M059J (cell line): ENCODE data around the gene DGAT2. TPM values are rescaled to one million over a fixed set of nuclear protein-coding genes. Genes with fewer than 3 reads are reported as not detected.

Experiments
- DNase-seq: peaks from one replicate; pipeline ENCODE4 v3.0.0-alpha.2; 2012; ENCODE audit warnings: low read depth
- total RNA-seq: library from RNA; depleted of rRNA; stranded (reverse); fragments of >200 nt; shearing (Covaris generic); gene quantifications from 2 replicates; pipeline ENCODE4 v1.2.3, GENCODE V29; 2014

DGAT2 gene
- total RNA-seq, 1 experiment from 2014 or later: 10.1 TPM

DNA sequence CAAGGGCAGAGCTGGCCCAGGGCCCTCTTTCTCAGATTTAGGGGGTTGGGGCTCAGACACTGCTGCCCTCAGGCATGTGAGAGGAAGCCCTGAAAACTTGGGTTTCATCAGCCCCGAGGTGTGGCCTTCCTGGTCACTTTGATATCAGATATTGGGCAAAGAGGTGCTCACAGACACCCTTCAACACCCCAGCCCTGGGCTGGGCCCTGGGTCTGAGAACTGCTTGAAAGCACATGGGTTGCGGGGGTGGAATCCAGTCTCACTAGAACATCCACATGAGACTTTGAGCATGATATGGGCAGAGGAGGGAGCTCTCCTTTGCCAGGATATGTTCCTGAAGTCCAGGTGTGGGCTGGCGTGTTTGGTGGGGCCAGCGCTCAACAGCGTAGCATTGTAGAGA is 10.4 kb downstream of the DGAT2 start:
- DNase-seq: no peak

DNA sequence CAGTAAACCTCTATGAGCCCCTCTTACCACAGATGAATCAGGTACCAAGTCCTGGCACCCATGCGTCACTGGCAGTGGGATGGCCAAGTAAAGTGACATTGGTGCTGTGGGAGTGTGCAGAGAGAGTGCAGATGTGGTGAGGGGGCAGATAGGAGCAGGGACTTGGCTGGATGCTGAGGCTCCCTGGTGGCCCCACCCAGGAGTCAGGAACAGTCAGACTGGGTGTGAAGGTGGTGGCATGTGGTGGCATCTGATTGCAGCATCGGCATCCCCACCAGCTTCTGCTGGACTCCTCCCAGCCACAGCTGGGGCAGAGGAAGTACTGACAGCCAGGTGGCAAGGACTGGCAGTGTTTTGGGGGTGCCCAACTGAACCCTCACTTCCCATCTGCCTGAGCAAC is 11.4 kb downstream of the DGAT2 start:
- no peak for DNase-seq

DNA sequence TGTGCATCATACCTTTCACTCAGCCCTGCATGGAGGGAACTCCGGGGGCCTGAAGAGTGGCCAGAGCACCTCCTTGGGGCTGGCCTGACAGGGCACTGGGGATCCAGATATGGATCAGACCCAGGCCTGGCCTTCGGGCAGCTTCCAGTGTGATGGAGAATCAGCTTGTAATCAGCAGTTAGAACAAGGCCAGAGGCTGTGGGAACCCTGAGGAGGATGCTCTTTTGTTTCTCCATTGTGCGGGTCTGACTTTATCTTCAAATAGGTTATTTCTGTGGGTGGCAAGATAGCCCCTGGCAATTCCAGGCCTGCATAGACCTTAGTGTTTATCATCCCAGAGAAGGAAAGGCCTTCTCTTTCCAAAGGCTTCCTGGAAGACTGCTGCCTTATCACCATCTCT is 12.3 kb downstream of the DGAT2 start:
- DNase-seq: no peak

DNA sequence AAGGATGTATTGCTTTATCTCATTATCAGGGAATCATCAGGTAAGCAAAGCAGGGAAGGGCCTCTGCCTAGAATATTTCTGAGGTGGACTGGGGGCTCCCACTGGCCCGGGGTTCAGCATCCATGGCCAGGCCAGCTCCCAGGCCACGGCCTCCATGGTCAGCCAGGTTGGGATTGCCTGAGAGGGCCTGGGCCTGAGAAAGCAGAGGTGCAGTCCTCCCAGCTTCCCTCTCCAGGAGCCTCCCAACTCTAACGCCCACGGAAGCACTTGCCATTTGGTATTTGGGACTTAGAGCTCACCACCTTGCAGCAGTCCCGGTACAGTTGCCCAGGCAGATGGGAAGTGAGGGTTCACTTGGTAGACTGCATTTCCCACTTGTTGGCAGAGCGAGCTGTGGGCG is 12.7 kb downstream of the DGAT2 start:
- DNase-seq: no peak

DNA sequence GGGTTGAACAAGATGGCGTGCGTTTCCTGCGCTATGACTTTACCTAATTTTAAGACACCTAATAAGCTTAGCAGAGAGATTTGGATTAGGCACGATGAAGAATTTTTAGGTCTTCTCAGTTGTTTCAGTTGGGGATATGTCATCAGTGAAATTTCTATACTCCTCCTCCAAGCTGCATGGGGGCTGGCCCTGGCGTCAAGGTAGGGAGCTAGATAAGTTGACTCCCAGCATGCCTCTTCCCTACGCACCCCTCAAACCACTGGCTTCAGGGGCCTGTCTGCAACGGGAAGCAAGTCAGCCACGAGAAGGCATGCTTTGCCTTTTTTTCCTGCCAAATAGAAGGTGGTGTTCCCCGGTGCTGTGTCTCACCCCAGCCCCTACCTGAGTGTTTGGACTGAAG is 13.3 kb downstream of the DGAT2 start:
- no peak for DNase-seq

DNA sequence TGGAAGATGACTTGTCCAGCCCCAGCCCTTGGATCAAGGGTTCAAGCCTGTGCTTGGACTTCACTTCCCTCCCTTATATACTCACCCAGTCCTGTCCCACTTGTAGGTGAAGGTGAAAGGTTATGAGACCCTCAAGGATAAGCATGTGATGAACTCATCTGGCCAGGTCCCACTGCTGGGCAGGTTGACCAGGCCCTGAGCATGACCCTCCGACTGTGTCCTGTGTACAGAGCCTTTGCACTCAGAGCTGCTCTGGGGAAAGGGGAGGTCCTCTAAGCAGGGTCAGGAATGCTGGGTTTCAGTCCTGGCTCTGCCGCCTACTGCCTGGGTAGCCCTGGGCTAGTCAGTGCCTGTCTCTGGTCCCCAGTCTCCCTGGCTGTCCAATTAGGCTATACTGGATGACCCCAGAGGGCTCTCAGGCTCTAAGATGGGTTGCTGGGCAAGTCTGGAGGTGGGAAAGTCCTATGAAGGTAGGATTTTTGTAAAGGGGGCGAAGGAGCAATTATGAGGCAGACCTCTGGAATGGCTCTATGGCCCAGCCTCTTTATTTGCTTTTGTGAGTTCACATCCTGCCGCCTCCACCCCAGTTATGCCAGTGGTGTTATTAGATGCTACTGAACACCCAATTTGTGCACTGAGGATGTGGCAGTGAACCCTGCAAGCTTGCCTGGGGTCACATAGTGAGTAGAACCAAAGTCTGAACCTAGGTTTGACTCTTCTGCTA is 14.1 kb downstream of the DGAT2 start:
- no peak for DNase-seq

DNA sequence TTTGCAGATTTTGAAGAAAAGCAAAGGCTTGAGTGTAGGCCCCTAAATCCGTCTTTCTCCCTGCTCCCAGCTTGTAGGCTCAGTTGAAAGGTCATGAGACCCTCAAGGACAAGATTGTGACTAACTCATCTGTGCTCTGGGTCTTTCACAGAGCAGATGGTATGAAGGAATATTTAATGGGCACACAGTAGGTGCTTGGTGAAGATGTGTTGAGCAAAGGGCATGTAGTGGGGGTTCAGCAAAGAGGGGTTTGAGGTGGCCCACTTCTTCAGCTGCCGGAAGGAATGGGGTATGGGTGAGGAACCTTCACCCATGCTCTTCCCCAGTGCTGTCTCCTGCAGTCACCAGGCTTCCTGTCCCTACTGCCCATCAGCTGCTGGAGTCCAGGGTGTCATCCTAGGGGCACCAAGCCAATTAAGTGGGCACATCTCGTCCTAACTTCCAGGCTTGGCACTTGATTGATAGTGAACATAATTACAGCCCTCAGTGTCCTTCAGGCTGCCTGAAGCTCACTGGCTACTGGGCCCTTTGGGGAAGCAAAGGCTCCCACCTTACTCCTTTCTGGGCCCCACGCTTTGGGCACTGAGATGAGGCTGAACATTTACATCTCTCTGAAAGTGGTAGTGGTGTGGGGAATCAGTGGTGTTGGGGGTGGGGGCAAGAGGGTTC is 15.0 kb downstream of the DGAT2 start:
- no peak for DNase-seq

DNA sequence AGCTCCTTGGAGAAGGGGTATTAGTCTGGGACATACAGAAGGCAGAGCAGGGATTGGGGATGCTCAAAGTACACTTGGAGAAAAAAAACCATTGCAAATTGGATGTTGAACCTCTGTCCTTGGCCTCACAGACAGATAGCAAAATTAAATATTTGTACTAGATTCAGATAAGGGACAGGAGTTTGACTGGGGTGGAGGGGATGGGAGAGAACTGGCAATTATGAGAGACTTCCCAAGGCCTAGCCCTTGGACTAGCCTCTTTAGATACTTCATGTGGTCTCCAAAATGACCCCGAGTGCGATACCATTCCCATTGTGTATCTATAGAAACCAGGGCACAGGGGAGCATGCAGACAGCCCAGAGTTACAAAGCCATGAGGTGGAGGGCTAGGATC is 15.5 kb downstream of the DGAT2 start:
- no peak for DNase-seq

DNA sequence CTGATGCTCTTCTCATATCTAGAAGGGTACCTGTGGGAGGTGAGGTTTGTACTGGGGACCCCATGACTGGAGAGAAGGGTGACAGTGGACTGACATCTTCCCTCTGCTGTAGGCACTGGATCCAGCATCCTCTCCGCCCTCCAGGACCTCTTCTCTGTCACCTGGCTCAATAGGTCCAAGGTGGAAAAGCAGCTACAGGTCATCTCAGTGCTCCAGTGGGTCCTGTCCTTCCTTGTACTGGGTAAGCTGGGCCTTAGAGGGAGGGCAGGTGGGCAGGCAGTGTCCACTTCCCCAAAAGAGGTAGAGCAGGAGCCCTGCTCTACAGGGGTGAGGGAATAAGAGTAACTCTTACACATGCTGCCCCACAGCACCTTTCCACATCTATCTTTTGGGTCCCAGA is 15.9 kb downstream of the DGAT2 start:
- DNase-seq: no peak

DNA sequence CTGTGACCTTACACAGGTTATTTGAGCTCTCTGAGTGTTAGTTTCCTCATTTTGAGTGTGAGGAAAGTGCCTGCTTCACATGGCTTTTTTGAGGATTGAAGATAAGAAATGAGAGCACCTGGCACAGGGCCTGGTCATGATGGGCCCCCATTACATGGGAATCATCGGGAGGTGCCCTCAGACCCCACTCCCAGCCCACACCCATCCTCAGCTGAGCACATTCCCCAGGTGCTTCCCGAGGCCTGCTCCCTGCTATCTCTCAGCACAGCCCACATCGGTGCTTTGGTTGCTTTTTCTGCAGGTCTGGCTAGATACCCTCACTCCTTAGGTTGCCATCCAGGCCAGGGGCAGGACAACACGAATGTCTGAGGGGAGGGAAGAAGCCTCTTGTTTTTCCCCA is 16.6 kb downstream of the DGAT2 start:
- no peak for DNase-seq

DNA sequence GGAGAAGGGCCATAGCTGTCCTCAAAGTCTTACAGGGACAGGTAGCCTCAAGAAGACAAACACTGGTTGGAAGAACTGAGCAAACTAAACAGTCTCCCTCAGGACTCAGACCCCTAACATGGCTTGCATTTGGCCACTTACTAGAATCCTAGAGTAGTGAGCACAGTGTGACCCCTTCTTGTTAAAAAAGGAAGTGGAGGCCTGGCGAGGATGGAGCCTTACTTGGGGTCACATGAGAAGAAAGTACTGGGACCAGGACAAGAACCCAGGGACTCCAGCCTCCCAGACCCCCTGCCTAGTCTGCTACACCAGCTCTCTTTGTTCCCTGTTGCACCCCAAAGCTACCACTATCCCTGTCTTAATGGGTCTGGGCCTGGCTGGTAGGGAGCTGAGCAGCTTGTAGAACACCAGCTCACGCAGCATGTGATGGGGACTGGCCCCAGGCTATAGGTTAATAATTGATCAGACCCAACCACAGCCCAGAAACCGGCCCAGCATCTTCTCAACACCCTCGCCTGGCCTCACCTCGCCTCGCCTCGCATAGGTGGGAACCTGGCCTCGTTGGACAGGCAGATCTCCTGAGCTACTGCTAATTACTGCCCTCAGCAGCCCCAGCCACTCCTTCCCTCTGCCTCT is 17.6 kb downstream of the DGAT2 start:
- no peak for DNase-seq

DNA sequence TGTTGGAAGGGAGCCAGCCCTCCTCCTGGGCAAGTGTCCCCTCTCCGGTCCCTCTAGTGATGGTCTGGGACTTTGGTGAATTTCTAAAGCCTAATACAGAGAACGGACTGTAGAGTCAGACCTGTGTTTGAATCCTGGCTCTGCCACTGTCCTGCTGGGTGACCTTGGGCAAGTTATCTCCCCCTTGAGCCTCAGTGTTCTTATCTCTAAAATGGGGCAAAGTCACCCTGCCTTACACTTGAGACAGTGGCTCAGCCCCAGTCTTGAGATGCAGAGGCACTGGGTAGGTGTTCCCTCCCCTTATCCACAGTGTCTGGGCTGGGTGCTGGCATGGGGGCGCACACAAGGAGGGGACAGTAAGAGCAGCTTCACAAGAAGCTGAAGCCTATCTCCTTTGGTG is 20.9 kb downstream of the DGAT2 start:
- DNase-seq: no peak

DNA sequence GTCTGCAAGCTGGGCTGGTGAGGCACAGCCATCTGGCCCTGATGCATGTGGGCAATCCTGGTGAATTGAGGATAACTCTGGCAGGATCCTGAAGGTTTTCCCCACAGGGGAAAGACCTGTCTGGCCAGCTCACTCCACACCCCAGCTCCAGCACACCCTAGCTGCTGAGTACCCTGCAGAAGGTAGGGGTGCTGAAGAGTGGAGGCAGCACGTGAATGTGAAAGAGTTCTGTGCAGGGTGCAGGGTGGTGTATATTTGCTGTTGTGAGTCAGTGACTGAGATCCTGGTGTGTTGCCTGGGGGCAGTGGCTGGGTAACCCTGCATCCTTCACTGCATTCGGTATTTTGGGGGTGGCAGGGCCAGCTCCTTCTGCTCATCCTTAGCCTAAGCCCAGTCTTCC is 22.4 kb downstream of the DGAT2 start:
- DNase-seq: peak; percentile 49

DNA sequence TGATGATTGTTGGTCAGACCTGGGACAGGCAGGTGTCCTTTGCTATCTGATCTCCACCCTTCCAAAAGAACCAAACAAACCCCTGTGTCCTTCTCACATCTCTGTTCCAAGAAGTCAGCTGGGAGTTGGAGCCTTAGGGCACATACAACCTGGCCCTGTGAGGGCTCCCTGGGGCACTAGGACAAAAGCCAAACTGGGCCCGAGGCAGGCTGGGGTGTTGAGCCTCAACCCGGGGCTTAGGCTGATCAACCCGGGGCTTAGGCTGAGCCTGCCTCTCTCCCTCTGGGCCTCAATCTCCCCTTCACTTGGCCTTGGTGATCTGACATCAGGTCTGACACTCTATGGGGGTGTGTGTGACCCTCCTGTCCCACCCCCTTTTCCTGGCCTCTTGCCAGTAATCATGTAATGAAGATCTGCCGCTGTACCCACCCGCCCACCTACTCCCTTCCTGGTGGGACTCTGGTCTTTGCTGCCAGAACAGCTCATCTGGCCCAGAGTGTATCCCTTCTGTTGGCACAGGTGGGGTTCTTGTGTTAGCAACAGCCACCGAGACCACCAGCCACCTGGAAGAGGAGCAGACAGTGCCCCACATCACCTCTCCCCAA is 23.7 kb downstream of the DGAT2 start:
- no peak for DNase-seq

DNA sequence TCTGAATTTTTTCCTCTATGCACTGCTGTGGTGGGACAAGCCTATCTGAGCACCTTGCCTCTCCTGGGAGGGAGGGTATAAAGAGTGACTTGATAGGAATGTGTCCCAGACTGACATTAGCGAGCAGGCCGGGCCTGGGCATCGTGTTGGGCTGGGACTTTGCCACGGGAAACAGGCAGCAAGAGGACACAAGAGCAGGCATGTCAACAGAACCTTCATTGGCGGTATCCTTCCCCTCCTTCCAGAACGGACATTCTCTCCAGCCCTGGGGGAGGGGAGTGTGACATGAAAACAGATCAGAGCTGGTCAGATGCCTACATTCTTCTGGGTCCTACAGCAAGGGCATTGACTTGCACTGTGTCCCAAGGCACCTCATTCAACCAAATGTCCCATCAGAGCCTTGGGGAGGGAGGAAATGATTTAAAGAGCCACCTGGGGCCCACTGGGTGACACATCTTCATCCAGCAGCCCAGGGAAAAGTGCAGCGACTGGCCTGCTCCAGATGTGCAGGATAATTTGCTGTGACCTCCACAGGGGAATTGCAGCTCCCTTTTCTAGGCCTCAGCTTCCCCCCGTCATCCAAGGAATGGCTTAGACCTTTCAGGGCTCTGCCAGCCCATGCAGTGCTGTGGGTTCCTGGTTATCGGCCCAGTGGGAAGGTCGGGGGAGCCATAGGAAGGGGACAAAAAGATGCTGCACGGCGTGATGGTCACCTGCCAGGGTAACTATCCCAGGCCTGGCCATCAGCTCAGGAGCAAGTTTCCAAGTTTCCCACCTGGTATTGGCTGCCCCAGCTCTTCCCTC is 24.6 kb downstream of the DGAT2 start:
- no peak for DNase-seq

DNA sequence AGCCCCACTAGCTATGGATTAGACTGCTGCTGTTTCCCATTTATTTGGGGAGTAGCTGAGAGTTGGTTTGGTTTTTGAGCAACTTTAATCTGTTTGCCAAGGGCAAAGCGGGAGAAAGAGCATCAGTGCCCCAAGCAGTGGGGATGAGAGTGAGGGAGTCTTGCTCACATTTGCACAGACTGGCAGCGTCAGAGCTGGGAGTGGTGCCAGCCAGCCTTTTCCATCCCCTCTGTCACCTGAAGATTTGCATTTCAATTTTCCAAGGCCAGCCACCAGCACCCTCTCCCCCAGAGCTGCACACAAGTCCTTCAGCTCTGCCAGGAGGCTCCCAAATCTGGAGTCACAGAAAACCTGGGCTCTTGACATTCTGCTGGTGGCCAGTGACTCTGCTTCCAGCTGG is 25.4 kb downstream of the DGAT2 start:
- DNase-seq: peak; percentile 30

DNA sequence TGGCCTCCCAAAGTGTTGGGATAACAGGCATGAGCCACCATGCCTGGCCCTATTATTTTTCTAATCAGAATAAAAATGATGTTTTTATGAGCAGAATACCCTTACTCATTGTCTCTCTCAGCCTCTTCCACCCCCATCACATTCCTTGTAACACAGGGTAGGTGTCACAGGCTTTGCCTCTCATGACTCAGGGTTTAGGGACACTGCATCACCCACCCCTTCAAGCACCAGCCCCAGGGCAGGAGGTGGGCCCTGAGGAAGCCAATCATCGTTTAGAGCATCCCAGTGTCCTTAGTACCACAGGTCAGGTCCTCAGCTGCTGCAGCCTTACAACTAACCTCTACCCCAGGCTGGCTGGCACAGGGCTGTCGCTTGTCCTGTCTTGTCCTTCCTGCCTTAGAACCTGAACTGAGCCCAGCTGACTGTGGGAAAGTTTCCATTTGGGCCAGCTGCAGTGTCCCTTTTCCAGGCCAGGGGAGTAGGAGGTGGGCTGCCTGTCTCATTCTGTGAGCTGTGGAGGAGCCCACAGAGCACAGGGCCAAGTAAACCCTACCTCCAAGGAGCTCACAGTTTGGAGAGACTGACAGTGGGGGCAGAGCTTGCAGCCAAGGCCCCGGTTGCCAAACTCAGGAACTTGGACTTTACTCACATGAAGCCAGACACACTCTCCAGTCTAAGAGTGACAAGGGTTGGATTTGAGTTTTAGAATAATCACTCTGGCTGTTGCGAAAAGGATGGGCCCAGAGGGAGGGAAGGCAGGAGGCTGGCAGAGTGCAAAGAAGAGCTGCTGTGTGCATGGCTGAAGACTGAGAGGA is 26.9 kb downstream of the DGAT2 start:
- peak; percentile 62 for DNase-seq

DNA sequence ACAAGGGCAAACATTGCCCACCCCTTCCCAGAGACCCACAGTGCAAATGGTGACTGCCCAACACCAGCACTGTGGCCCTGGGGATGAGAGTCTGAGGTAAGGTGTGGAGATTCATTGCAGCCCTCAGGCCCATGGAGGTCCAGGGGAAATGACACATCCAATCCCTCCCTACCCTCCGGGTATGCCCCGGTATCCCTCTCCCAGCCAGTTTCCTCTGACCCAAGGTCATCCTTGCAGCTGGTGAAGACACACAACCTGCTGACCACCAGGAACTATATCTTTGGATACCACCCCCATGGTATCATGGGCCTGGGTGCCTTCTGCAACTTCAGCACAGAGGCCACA is 27.5 kb downstream of the DGAT2 start:
- DNase-seq: peak; percentile 53

DNA sequence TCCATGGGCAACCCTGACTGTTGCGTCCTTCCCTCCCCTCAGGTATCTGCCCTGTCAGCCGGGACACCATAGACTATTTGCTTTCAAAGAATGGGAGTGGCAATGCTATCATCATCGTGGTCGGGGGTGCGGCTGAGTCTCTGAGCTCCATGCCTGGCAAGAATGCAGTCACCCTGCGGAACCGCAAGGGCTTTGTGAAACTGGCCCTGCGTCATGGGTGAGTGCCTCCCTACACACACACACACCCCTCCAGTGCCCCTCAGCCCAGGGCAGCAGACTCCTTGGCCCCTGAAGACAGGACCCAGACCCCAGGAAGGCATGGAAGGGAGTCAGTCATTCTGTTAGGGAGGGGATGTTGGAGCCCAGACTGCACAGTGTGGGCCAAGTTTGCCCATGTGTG is 28.5 kb downstream of the DGAT2 start:
- DNase-seq: no peak

DNA sequence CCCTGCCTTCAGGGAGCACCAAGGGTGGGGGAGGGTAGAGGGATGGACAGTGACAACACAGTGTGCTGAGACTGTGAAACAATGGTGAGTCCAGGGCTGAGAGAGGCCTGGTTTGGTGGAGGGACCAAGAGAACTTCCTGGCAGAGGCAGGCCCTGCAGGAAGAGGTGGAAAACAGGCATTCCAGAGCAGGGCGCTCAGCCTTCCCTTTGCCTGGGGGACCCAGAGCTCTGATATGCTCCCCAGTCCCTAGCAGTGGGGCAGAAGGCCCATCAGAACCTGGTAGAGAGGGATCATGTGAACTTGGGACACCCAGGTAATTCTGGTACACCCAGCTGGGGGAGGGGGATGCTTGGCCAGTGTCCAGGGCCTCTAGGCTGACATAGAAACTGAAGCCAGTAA is 29.2 kb downstream of the DGAT2 start:
- peak; percentile 71 for DNase-seq

DNA sequence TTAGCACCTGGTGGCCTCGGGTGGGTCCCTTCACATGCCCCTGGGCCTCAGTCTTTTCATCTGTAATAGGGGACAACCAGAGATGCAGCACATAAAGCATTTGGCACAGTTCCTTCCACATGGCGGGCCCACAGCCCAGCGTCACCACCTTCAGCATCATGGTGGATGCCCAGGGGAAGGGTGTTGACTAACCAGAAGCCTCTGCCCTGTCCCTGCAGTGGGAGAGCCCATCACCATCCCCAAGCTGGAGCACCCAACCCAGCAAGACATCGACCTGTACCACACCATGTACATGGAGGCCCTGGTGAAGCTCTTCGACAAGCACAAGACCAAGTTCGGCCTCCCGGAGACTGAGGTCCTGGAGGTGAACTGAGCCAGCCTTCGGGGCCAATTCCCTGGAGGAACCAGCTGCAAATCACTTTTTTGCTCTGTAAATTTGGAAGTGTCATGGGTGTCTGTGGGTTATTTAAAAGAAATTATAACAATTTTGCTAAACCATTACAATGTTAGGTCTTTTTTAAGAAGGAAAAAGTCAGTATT is 31.6 kb downstream of the DGAT2 start:
- no peak for DNase-seq
